ENCODE measurements around the gene ATP6V1G3.
"Not testable (repeated sequence)": the region's sequence is repeated elsewhere in the genome, so short reads cannot be mapped to it uniquely, and the experiment has no call there.

The ATP6V1G3 gene

GRCh38 chr1:198534548-198535418 lies 5.7 kb downstream of the ATP6V1G3 start:
- TF ChIP-seq, protein P1, sequence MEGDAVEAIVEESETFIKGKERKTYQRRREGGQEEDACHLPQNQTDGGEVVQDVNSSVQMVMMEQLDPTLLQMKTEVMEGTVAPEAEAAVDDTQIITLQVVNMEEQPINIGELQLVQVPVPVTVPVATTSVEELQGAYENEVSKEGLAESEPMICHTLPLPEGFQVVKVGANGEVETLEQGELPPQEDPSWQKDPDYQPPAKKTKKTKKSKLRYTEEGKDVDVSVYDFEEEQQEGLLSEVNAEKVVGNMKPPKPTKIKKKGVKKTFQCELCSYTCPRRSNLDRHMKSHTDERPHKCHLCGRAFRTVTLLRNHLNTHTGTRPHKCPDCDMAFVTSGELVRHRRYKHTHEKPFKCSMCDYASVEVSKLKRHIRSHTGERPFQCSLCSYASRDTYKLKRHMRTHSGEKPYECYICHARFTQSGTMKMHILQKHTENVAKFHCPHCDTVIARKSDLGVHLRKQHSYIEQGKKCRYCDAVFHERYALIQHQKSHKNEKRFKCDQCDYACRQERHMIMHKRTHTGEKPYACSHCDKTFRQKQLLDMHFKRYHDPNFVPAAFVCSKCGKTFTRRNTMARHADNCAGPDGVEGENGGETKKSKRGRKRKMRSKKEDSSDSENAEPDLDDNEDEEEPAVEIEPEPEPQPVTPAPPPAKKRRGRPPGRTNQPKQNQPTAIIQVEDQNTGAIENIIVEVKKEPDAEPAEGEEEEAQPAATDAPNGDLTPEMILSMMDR (IDR thresholded peaks at IDR 0.05; ENCODE audit: extremely low read depth, insufficient read depth, missing control alignments), result no peak
- in situ Hi-C loops (cut with MboI; ENCODE audit: low pct_unique_long_range_greater_than_20kb, low sequenced_read_pairs, unreplicated experiment), result no loop called here
- no peak for DNase-seq (ENCODE audit: low spot score)

- in situ Hi-C loops (cut with MboI; ENCODE audit: low pct_unique_long_range_greater_than_20kb, low sequenced_read_pairs, unreplicated experiment), result no loop called here
- no peak for DNase-seq (ENCODE audit: low spot score)
- TF ChIP-seq, protein P1 (IDR thresholded peaks at IDR 0.05; ENCODE audit: extremely low read depth, insufficient read depth, missing control alignments), result no peak
These were observed 8.6 kb downstream of the ATP6V1G3 start for GRCh38 chr1:198531891-198532290.

- TF ChIP-seq, protein P1 (IDR thresholded peaks at IDR 0.05; ENCODE audit: extremely low read depth, insufficient read depth, missing control alignments), result no peak
- in situ Hi-C loops (cut with MboI; ENCODE audit: low pct_unique_long_range_greater_than_20kb, low sequenced_read_pairs, unreplicated experiment), result no loop called here
- DNase-seq (ENCODE audit: low spot score), result no peak
These were observed 9.5 kb downstream of the ATP6V1G3 start for GRCh38 chr1:198530953-198531352.

- in situ Hi-C loops (cut with MboI; ENCODE audit: low pct_unique_long_range_greater_than_20kb, low sequenced_read_pairs, unreplicated experiment), result no loop called here
- no peak for DNase-seq (ENCODE audit: low spot score)
- TF ChIP-seq, protein P1 (IDR thresholded peaks at IDR 0.05; ENCODE audit: extremely low read depth, insufficient read depth, missing control alignments), result no peak
These were observed 11.1 kb downstream of the ATP6V1G3 start for GRCh38 chr1:198529414-198529813.

GRCh38 chr1:198528364-198528763 lies 12.1 kb downstream of the ATP6V1G3 start:
- TF ChIP-seq, protein P1 (IDR thresholded peaks at IDR 0.05; ENCODE audit: extremely low read depth, insufficient read depth, missing control alignments), result no peak
- in situ Hi-C loops (cut with MboI; ENCODE audit: low pct_unique_long_range_greater_than_20kb, low sequenced_read_pairs, unreplicated experiment), result no loop called here
- DNase-seq (ENCODE audit: low spot score), result no peak

- TF ChIP-seq, protein P1 (IDR thresholded peaks at IDR 0.05; ENCODE audit: extremely low read depth, insufficient read depth, missing control alignments), result no peak
- no peak for DNase-seq (ENCODE audit: low spot score)
- in situ Hi-C loops (cut with MboI; ENCODE audit: low pct_unique_long_range_greater_than_20kb, low sequenced_read_pairs, unreplicated experiment), result no loop called here
These were observed 15.9 kb downstream of the ATP6V1G3 start for GRCh38 chr1:198524556-198524955.

GRCh38 chr1:198524127-198524526 lies 16.4 kb downstream of the ATP6V1G3 start:
- DNase-seq (ENCODE audit: low spot score); in situ Hi-C loops (cut with MboI; ENCODE audit: low pct_unique_long_range_greater_than_20kb, low sequenced_read_pairs, unreplicated experiment): not testable (repeated sequence)
